NCI-H2227 (cell line): ENCODE measurements around the gene TIMM10B.

ENCODE experiments used
- DNase-seq: peaks from one replicate; lab custom pipeline; 2025; ENCODE audit not compliant: unreplicated experiment; lab: John Stamatoyannopoulos, UW

Gene TIMM10B

DNA sequence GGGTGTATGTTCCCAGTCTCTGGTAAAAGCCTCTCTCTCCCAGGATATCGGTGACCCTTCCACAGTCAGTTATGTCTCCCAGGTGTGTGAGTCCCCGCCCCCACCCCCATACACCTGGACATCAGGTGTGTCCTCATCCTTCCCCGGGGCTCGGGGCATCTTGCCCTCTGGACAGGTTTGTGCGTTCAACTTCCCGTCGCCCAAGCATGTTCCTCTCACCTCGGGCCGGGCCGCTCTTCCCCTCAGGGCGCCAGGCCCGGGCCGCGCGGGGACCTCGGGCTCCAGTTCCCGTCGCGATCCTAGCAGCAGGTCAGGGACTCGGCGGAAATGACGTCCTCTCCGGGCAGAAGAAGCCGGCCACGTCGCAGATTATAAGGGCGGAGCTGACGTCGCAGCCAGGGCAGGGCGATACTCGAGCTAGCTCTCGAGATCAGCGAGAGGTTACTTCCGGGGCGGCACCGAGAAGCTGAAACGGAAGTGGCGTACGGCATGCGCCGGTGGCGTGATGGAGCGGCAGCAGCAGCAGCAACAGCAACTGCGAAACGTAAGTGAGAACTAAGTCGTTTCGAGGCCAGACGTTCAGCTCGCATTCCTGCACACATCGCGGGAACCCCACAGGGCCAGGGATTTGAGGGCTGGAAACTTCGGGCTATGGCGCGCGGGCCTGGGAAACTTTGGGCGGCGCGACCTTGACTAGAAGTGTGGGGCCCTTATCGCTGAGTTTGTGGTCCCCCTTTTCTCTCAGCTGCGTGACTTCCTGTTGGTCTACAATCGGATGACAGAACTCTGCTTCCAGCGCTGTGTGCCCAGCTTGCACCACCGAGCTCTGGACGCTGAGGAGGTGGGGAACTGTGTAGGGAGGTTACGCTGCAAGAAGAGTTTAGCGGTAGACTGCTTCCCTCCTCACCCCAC, at the start of gene TIMM10B, which contains the start of gene ARFIP2:
Gene TIMM10B, plus strand, starts transcription at position 490 of the 912 bp plus-strand sequence. Its CDS starts 16 bp downstream, at position 506.
Gene ARFIP2, minus strand, starts transcription at position 320 of the 912 bp plus-strand sequence. CDS start 910 bp downstream, outside the sequence.
- DNase-seq: peak; percentile 99

GRCh38 chr11:6431861-6432260, 49.4 kb upstream of the TIMM10B start:
- no peak for DNase-seq

DNA sequence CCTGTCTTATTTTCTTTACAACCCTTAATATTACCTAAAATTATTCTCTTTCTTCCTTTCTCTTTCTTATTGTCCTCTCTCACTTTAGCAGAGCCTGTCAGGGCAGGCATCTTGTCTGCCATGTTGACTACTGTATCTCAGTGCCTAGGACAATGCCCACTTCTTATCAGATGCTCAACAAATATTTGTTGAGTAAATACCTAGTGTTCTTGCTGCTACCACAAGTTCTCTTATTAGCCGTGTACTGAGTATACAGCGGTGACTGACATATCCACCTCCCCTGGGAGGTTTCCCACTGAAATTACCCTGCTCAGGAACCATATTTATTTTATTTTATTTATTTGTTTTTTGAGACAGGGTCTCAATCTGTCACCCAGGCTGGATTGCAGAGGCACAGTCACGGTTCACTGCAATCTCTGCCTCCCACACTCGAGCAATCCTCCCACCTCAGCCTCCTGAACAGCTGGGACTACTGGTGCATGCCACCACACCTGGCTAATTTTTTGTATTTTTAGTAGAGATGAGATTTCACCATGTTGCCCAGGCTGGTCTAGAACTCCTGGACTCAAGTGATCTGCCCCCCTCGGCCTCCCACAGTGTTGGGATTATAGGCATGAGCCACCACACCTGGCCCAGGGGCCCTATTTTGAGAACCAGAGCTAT, 47.2 kb upstream of the TIMM10B start:
- no peak for DNase-seq

- DNase-seq: no peak
These were observed 43.9 kb upstream of the TIMM10B start for GRCh38 chr11:6437423-6437822.

DNA sequence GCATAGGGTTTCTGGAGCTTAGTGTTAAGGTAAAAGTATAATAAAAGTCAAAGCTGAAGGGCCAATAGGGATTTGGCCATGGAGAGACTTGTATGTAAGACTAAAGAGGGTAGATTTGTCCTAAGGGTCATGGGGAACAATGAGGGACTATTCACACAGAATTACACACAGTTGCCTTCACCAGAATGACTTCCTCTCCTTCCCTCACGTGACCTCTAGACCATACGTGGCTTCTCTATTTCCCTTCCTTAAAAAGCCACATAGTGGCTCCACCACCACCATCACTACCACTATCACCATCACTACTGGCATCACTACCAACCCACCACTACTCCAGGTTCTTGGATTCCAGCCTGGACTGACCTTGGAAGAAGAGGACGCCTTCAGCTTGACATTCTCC, 43.3 kb upstream of the TIMM10B start:
- no peak for DNase-seq

DNA sequence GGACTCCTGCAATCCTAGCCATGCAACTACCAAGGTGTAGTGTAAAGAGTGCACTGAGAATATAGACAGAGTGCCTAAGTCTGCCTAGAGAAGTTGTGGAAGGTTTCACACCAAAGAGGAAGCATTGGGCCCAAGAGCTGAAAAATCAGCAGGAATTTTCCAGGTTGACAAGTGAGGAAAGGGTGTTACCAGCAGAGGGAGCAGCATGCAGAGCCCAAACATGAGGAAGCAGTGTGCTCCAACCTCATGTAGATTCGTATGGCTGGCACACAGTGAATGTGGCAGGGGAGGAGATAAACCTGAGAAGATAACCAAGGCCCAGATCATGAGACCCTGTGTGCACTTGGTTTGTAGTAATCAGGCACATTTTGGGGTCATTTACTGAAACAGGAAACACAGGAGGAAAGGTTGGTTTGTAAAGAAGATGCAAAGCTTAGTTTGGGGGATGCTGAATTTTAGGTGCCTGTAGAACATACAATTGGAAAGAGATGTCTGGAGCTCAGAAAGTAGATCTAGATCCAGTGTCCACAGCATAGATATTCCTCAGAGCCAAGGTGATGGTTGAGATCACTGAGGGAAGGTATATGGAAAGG, 42.2 kb upstream of the TIMM10B start:
- peak; percentile 39 for DNase-seq

DNA sequence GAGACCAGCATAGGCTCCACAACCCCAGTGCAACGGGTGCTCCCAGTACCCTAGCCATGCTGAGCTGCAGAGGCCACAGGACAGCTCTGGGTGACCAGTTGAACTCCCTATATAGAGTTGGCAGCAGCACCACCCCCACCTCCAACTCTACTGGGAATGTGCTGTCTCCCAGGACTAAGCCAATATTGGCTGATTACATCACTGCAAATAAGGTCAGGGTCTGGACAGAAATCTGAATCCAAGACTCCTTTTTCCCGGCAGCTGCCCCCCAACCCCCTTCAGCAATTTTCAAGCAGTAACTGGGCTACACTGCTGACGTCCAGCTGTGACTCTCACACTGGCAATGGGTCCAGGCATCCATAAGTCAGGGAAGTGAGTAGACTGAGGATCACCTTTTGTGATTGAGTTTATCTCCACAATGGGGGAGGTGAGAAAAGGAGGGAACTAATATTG, 40.4 kb upstream of the TIMM10B start, which contains the start of gene HPX:
Gene HPX, minus strand, starts transcription at position 82 of the 453 bp plus-strand sequence. Its CDS starts 24 bp downstream, at position 58.
- DNase-seq: no peak

- no peak for DNase-seq
These were observed 38.9 kb upstream of the TIMM10B start for GRCh38 chr11:6442441-6442840.

- DNase-seq: peak; percentile 75
These were observed 37.9 kb upstream of the TIMM10B start for GRCh38 chr11:6443269-6444003.

DNA sequence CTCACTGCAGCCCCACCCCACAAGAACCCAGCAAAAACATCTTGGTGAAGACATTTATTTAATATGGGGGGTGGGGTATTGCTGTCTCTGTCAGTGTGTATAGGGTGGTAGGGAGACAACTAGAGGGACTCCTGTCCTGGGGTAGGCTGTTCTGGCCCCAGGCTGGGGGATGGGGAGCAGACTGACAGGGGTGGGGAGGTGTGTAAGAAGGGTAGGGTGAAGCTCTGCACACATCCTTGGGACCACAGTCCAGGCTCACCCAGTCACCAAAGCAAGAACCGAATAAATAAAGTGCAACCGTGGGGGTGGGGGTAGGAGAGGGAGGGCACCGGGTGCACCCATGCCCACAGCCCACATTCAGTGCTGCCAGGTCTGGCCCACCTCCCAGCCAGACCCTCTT, 32.7 kb upstream of the TIMM10B start:
- DNase-seq: no peak

GRCh38 chr11:6452219-6452618, 29.1 kb upstream of the TIMM10B start:
- no peak for DNase-seq

DNA sequence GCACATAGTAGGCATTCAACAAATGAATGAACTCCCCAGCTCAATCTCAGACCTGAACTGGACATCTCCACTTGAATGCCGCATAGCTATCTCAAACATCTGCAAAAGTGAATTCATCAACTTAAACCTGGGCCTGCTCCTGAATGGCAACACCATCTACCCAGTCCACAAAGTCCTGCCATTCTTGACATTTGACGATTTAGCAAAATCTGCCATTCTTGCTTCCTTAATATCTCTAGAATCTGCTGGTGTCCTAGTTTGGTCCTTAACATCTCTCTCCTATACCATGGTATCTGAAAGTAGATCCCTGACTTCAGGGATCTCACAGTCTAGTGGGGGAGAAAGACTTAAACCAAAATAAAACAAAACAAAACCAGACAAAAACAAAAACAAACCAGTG, 28.1 kb upstream of the TIMM10B start:
- DNase-seq: no peak

- no peak for DNase-seq
These were observed 26.2 kb upstream of the TIMM10B start for GRCh38 chr11:6455070-6455469.

- no peak for DNase-seq
These were observed 24.8 kb upstream of the TIMM10B start for GRCh38 chr11:6456361-6457073.

- DNase-seq: no peak
These were observed 23.6 kb upstream of the TIMM10B start for GRCh38 chr11:6457581-6458320.

DNA sequence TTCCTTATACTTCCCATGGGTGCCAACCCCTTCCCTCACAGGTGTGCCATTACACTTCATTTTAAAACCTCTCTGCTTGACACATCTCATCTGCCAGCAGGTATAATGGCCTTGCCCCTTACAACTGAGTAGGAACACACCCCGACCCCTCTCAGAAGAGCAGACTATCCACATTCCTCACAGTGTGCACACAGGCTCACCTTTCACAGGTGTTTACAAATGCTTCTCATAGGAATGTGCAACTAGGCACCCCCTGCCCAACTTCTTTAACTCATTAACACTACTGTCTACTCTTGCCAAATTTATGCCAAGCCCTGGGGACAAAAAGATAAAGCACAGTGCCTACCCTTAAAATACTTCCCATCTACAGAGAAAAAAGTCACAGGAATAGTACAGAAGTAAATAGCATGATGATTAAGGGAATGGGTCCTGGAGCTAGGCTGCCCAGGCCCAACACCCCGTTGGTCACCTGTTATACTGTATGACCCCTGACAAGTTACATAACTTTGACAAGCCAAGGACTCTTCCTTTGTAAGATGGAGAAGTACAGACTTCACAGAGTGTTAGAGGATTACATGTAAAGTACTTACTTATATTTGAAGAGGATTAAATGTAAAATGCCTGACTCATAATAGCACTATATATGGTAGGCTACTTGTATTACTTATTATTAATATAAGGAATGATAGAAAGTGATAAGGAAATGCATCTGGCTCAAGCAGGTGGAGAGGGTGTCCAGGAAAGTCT, 22.8 kb upstream of the TIMM10B start:
- no peak for DNase-seq

GRCh38 chr11:6459099-6459450, 22.2 kb upstream of the TIMM10B start:
- DNase-seq: no peak

- peak; percentile 96 for DNase-seq
These were observed 12.4 kb upstream of the TIMM10B start for GRCh38 chr11:6468712-6469495.
